Bronchial epithelial cell (primary cell): ENCODE data around the gene HIRA. TPM values are rescaled to one million over a fixed set of nuclear protein-coding genes. Genes with fewer than 3 reads are reported as not detected.

ENCODE experiments used
- DNase-seq: peaks from one replicate; pipeline ENCODE4 v3.0.0-alpha.2; 2010; ENCODE audit warnings: low read depth
- FAIRE-seq: peaks from 2 replicates; lab custom pipeline; 2011; peaks lifted over from hg19 to GRCh38; lab: Jason Lieb, UNC
- H3K27me3 ChIP-seq: 2 replicates; pipeline ENCODE4 v1.5.1; 2011; ENCODE audit warnings: low read length; ENCODE audit not compliant: control insufficient read depth, insufficient read depth
- H3K36me3 ChIP-seq: 2 replicates; pipeline ENCODE4 v1.5.1; 2011; ENCODE audit warnings: low read length; ENCODE audit not compliant: control insufficient read depth, insufficient read depth
- H3K4me3 ChIP-seq: 2 replicates; pipeline ENCODE4 v1.5.1; 2011; ENCODE audit warnings: mild to moderate bottlenecking, low read depth, low read length, control low read depth
- CTCF ChIP-seq: IDR thresholded peaks from 2 replicates; pipeline ENCODE4 v1.5.1; 2011; ENCODE audit warnings: mild to moderate bottlenecking, moderate library complexity, low read length, control low read depth, inconsistent platforms; ENCODE audit not compliant: insufficient read depth, severe bottlenecking
- total RNA-seq: library from RNA; depleted of rRNA; stranded (reverse); fragments of >200 nt; gene quantifications from 2 replicates; pipeline ENCODE4 v1.2.1, GENCODE V29; 2014

The HIRA gene
- total RNA-seq, 1 donor from 2014 or later, result 22.4 TPM

GRCh38 chr22:19360300-19360792 lies 71.2 kb downstream of the HIRA start:
- no peaks in the 10 kb centered on the region for H3K27me3 ChIP-seq
- TF ChIP-seq CTCF, result no peak
- peaks cover 31% of the 10 kb centered on the region for H3K36me3 ChIP-seq
- no peak overlapping the region for H3K4me3 ChIP-seq
- DNase-seq (no peak), FAIRE-seq (no peak)

GRCh38 chr22:19359554-19360299 lies 71.8 kb downstream of the HIRA start:
- TF ChIP-seq CTCF, result no peak
- Histone ChIP-seq H3K36me3 (peaks cover 32% of the 10 kb centered on the region), H3K4me3 (no peak overlapping the region), H3K27me3 (no peaks in the 10 kb centered on the region)
- FAIRE-seq, result no peak
- DNase-seq, result no peak

DNA sequence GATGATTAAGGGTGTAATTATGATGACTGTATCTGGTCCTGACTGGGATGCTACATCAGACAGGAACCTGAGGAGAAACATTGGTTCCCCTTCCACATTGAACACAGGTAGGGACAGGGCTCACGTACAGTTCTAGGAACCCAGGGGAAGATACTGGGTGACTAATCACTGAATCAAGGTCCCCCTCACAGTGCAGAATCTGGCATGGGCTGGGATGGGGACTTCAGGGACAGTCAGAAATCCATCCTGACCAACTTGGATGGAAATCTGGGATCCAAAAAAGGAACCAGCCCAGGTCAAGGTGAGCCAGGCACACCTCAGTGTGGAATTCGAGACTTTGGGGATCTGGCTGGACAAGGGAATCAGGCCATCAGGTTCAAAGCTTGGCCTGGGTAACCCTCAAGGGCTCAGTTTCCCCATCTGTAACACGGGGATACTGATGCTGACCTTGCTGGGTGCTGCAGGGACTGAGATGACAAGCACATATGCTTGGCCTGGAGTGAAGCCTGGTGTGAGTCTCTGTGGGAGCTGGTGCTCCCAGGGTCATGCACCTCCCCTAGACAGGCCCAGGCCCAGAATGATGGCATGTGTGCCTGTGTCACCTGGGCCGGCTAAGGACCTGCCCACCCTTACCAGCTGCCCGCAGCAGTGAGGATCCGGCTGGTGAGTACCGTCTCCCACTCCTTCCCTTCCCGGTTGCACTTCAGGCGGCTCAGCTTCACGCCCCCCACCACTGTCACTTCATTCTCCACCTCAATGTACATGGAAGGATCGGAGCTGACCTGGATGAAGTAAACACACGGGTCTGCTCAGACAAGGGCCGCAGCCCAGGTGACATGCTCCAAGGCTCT lies 72.6 kb downstream of the HIRA start:
- no peak for TF ChIP-seq CTCF
- DNase-seq (no peak), FAIRE-seq (no peak)
- no peaks in the 10 kb centered on the region for H3K27me3 ChIP-seq
- H3K4me3 ChIP-seq, result no peak overlapping the region
- H3K36me3 ChIP-seq, result peaks cover 37% of the 10 kb centered on the region

DNA sequence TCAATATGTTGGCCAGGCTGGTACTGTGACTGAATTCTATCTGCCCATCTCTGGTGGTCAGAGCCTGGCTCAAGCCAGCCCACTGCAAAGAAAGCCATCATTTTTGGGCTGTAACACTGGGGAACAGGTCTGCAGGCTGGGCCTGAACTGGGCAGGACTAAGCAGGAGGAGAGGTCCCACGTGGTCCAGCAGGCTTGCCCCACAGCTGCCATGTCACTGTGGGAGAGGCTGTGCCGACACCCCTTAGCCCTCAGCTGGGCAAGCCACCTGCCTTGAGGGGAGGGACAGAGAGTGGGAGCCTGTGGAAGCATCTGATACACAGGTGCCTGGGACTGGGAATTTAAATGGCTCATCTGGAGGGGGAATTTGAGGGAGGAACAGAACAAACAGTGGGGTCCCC lies 73.3 kb downstream of the HIRA start:
- H3K36me3 ChIP-seq, result peaks cover 40% of the 10 kb centered on the region
- no peak overlapping the region for H3K4me3 ChIP-seq
- TF ChIP-seq CTCF, result no peak
- DNase-seq, result no peak
- FAIRE-seq, result no peak
- H3K27me3 ChIP-seq, result no peaks in the 10 kb centered on the region

GRCh38 chr22:19357270-19358105 lies 74.0 kb downstream of the HIRA start:
- H3K4me3 ChIP-seq, result no peak overlapping the region
- no peak for TF ChIP-seq CTCF
- FAIRE-seq, result no peak
- no peaks in the 10 kb centered on the region for H3K27me3 ChIP-seq
- peaks cover 46% of the 10 kb centered on the region for H3K36me3 ChIP-seq
- no peak for DNase-seq
